ENCODE data around the gene CCNK.
A peak's percentile ranks its signal among the peaks of the same experiment; 100 is the strongest.

CCNK gene

DNA sequence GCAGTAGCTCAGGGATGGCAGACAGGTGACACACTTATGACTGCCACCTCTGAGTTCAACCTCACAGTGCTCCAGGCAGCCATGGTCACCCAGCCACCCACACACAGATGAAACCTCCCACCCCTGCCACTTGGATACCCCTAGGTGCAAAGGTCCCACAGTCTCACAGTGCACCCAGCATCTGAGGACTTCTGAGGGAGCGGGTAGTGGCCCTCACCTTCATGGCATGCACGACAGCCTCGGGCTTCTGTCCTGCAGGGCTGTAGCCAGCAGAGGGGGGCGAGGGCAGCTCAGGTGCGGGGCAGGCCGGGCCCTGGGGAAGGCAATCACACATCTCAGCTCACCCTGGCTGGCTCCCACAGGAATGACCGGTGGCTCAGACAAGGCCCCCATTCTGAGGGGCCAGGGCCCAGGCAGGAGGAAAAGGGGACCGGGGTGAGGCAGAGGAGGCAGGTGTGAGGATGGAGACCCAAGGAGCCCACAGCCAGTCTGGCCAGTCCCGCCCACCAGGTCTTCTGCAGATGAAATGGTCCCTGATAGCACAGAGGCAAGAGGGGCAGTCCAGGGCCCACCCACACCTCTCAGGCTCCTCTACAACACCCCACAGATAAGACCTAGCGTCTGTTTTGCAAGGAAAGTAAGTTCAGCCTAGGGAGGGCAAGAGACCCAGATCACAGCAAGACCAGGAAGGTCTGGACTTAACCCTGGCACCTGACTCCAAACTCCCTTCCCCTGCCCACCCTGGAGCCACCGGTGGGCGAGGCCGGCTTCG, 35.8 kb downstream of the CCNK start:
- Histone ChIP-seq H3K9me3 (ENCODE audit: insufficient read depth, low read depth, low read length) (no peaks in the 10 kb centered on the region), H4K20me1 (ENCODE audit: insufficient read depth, low read length, poor library complexity, severe bottlenecking) (peaks cover 8% of the 10 kb centered on the region), H3K9me2 (replicated peaks; ENCODE audit: low read depth, low read length) (no peaks in the 10 kb centered on the region), H3F3A (ENCODE audit: low read depth) (no peaks in the 10 kb centered on the region), H3K4me2 (ENCODE audit: low read depth, low read length, poor library complexity, severe bottlenecking) (no peak overlapping the region), H3K4me1 (ENCODE audit: insufficient read depth, low read length, poor library complexity, severe bottlenecking) (no peaks in the 10 kb centered on the region), H3K36me3 (ENCODE audit: insufficient read depth, low read length) (peaks cover 31% of the 10 kb centered on the region; the same call in 1 of the 2 replicates), H3K27me3 (ENCODE audit: insufficient read depth, low read length, poor library complexity, severe bottlenecking) (no peaks in the 10 kb centered on the region), H2AFZ (ENCODE audit: low read length) (no peak overlapping the region), H3K9ac (ENCODE audit: low read depth, low read length, poor library complexity, severe bottlenecking) (no peak overlapping the region), H3K79me2 (ENCODE audit: insufficient read depth, low read length) (no peaks in the 10 kb centered on the region), H3K4me3 (ENCODE audit: low read length, poor library complexity, severe bottlenecking) (no peak overlapping the region)
- TF ChIP-seq, protein P1, sequence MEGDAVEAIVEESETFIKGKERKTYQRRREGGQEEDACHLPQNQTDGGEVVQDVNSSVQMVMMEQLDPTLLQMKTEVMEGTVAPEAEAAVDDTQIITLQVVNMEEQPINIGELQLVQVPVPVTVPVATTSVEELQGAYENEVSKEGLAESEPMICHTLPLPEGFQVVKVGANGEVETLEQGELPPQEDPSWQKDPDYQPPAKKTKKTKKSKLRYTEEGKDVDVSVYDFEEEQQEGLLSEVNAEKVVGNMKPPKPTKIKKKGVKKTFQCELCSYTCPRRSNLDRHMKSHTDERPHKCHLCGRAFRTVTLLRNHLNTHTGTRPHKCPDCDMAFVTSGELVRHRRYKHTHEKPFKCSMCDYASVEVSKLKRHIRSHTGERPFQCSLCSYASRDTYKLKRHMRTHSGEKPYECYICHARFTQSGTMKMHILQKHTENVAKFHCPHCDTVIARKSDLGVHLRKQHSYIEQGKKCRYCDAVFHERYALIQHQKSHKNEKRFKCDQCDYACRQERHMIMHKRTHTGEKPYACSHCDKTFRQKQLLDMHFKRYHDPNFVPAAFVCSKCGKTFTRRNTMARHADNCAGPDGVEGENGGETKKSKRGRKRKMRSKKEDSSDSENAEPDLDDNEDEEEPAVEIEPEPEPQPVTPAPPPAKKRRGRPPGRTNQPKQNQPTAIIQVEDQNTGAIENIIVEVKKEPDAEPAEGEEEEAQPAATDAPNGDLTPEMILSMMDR (conservative IDR thresholded peaks at IDR 0.05; ENCODE audit: low read length), result no peak

DNA sequence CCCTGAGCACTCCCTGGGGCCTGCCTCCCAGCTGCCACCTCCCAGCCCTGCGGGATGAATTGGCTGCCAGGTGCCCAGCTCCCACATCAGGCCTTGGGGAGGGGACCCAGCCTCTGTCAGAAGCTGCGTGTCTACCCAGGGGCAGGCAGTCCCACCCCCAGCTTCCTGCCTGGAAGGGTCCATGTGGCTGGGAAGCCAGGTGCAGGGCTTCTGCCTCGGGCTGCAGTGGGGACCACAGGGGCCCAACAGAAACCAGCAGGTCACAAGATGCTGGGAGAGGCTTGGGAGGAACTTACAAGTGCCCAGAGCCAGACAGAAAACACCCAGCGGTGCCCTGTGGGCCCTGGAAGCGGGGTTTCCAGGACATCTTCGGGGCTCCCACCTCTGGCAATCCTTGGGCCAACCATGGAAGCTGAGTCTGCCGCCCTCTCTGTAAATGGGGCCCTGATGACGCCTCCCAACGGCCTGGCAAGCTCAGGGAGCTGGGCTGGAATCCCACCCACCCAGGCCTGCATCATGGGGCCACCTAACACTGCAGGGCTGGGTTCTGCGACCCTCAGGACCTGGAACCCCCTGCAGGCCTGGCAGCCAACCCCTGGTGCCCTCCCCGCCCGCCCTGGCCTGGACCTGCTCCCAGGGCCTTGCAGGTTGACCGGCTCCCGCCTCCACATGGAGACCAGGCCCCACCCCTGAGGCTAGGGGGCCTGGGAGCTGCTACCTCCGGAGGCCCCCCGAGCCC, 36.6 kb downstream of the CCNK start:
- no peaks in the 10 kb centered on the region for H3K9me2 ChIP-seq (replicated peaks; ENCODE audit: low read depth, low read length)
- H3K27me3 ChIP-seq (ENCODE audit: insufficient read depth, low read length, poor library complexity, severe bottlenecking), result no peaks in the 10 kb centered on the region
- H3K9ac ChIP-seq (ENCODE audit: low read depth, low read length, poor library complexity, severe bottlenecking), result no peak overlapping the region
- no peak overlapping the region for H3K4me2 ChIP-seq (ENCODE audit: low read depth, low read length, poor library complexity, severe bottlenecking)
- H3K4me1 ChIP-seq (ENCODE audit: insufficient read depth, low read length, poor library complexity, severe bottlenecking), result no peaks in the 10 kb centered on the region
- no peak for TF ChIP-seq EZH2phosphoT487 (IDR thresholded peaks at IDR 0.05; ENCODE audit: borderline replicate concordance)
- TF ChIP-seq, protein P1 (conservative IDR thresholded peaks at IDR 0.05; ENCODE audit: low read length), result no peak
- no peaks in the 10 kb centered on the region for H3K9me3 ChIP-seq (ENCODE audit: insufficient read depth, low read depth, low read length)
- H2AFZ ChIP-seq (ENCODE audit: low read length), result no peak overlapping the region
- no peak overlapping the region for H3K4me3 ChIP-seq (ENCODE audit: low read length, poor library complexity, severe bottlenecking)
- H3F3A ChIP-seq (ENCODE audit: low read depth), result no peaks in the 10 kb centered on the region
- H3K36me3 ChIP-seq (ENCODE audit: insufficient read depth, low read length), result peaks cover 23% of the 10 kb centered on the region; the same call in 1 of the 2 replicates
- peaks cover 8% of the 10 kb centered on the region for H4K20me1 ChIP-seq (ENCODE audit: insufficient read depth, low read length, poor library complexity, severe bottlenecking)
- H3K79me2 ChIP-seq (ENCODE audit: insufficient read depth, low read length), result no peaks in the 10 kb centered on the region

DNA sequence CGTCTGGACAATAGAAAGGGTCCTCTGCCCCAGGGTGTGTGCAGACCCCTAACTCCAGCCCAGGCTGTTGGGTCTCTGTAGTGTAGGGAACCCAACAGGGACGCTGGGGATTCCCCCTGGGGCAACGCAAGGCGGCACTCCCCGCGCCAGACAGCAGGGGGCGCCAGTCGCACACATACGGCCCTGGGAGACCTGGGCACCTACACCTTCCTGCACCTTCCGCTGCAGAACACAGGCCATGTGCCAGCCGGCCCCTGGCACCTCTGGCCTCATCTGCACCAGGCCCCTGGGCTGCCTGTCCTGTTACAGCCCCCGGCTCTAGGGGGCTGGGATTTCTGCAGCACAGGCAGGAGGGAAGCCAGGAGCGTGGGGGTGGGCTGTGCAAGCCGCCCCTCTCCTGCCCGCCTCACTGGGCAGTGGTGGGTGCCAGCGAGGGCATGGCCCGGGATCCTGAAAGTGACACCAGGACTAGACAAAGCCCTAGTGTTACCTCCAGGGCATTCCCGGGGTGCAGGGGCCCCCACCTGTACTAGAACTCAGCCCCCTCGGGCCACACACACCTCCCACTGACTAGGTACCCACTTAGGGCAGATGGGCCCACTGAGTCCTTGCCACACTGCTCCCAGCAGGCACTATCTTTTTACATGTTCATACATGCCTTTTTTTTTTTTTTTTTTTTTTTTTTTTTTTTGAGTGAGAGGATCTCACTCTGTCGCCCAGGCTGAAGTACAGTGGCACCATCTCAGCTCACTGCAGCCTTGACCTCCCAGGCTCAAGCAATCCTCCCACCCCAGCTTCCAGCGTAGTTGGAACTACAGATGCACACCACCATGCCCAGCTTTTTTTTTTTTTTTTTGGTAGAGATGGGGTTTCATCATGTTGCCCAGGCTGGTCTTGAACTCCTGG, 37.5 kb downstream of the CCNK start:
- Histone ChIP-seq H3K4me3 (ENCODE audit: low read length, poor library complexity, severe bottlenecking) (no peak overlapping the region), H3K9me3 (ENCODE audit: insufficient read depth, low read depth, low read length) (no peaks in the 10 kb centered on the region), H3K27me3 (ENCODE audit: insufficient read depth, low read length, poor library complexity, severe bottlenecking) (no peaks in the 10 kb centered on the region), H3K79me2 (ENCODE audit: insufficient read depth, low read length) (no peaks in the 10 kb centered on the region), H2AFZ (ENCODE audit: low read length) (no peak overlapping the region), H3F3A (ENCODE audit: low read depth) (no peaks in the 10 kb centered on the region), H3K4me1 (ENCODE audit: insufficient read depth, low read length, poor library complexity, severe bottlenecking) (no peaks in the 10 kb centered on the region), H4K20me1 (ENCODE audit: insufficient read depth, low read length, poor library complexity, severe bottlenecking) (peaks cover 8% of the 10 kb centered on the region), H3K9me2 (replicated peaks; ENCODE audit: low read depth, low read length) (no peaks in the 10 kb centered on the region), H3K36me3 (ENCODE audit: insufficient read depth, low read length) (peaks cover 16% of the 10 kb centered on the region; the same call in 1 of the 2 replicates), H3K9ac (ENCODE audit: low read depth, low read length, poor library complexity, severe bottlenecking) (no peak overlapping the region), H3K4me2 (ENCODE audit: low read depth, low read length, poor library complexity, severe bottlenecking) (no peak overlapping the region)
- TF ChIP-seq, protein P1 (conservative IDR thresholded peaks at IDR 0.05; ENCODE audit: low read length), result peak; percentile 83
- no peak for TF ChIP-seq EZH2phosphoT487 (IDR thresholded peaks at IDR 0.05; ENCODE audit: borderline replicate concordance)

Measured in Loucy (cell line).